Peyer's patch (tissue), 4 donors: ENCODE measurements around the gene ZBTB3. TPM values are rescaled to one million over a fixed set of nuclear protein-coding genes. Genes with fewer than 3 reads are reported as not detected.

Source experiments
- DNase-seq, 3 donors: peaks; one replicate each; pipeline ENCODE4 v3.0.0-alpha.2; 2017 to 2019
- H3K27ac ChIP-seq, 4 donors: fragments of 200-600 bp; sonication (generic); one replicate each; pipeline ENCODE4 v1.5.1; 2016 to 2019
- H3K27me3 ChIP-seq, 2 donors: fragments of 200-600 bp; sonication (generic); one replicate each; pipeline ENCODE4 v1.5.1; 2019
- H3K36me3 ChIP-seq, 3 donors: fragments of 200-600 bp; sonication (generic); one replicate each; pipeline ENCODE4 v1.5.1; 2016 to 2019
- H3K4me1 ChIP-seq, 4 donors: fragments of 200-600 bp; sonication (generic); one replicate each; pipeline ENCODE4 v1.5.1; 2016 to 2019
- H3K4me3 ChIP-seq, 4 donors: fragments of 200-600 bp; sonication (generic); 1 replicate in 3 of 4; 2 replicates in 1 of 4; pipeline ENCODE4 v1.5.1; 2016 to 2019; ENCODE audit warnings: mild to moderate bottlenecking in 1 of 4
- H3K9me3 ChIP-seq, 4 donors: fragments of 200-600 bp; sonication (generic); one replicate each; pipeline ENCODE4 v1.5.1; 2016 to 2019; ENCODE audit warnings: mild to moderate bottlenecking in 1 of 4
- POLR2A ChIP-seq, 2 donors: fragments of 450-650 bp; IDR thresholded peaks; one replicate each; pipeline ENCODE4 v1.5.1; 2017; ENCODE audit warnings: antibody characterized with exemption in 2 of 2, mild to moderate bottlenecking in 2 of 2, moderate library complexity in 2 of 2
- total RNA-seq, 4 donors: library from RNA; depleted of rRNA; stranded (reverse); fragments of >200 nt; gene quantifications; one replicate each; pipeline ENCODE4 v1.1.0, GENCODE V29; 2016
- TF ChIP-seq, protein P1 (sequence below), 6 experiments: fragments of 450-650 bp in 4 of 6; fragments of 200-600 bp in 2 of 6; sonication (generic) in 1 of 6; IDR thresholded peaks; one replicate each; pipeline ENCODE4 v1.5.1; 2017 to 2019; ENCODE audit warnings: antibody characterized with exemption in 6 of 6, mild to moderate bottlenecking in 3 of 6, moderate library complexity in 1 of 6

Gene ZBTB3
- total RNA-seq, 4 donors from 2014 or later: 5.0 to 22.0 (median 9.2) TPM

DNA sequence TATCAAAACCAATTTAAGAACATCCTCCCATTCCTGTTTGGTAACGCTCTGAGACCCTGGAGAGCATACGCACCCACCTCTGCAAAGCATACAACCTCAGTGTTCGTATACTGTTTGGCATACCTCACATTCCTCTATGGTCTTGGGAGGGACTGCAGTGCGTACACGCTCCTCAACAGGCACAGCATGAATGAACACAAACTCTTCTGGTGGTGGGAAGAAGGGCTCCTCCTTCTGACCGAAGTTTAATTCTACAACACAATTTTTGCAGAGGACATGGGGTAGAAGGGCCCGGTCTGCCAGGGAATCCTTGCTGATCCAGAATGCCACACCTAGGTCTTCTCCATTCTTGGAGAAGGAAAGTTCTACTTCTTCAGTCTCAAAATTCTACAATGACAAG is 32.0 kb downstream of the ZBTB3 start:
- H3K4me3 ChIP-seq: no peak overlapping the region
- no peak for TF ChIP-seq POLR2A (IDR thresholded peaks at IDR 0.05)
- TF ChIP-seq, protein P1, sequence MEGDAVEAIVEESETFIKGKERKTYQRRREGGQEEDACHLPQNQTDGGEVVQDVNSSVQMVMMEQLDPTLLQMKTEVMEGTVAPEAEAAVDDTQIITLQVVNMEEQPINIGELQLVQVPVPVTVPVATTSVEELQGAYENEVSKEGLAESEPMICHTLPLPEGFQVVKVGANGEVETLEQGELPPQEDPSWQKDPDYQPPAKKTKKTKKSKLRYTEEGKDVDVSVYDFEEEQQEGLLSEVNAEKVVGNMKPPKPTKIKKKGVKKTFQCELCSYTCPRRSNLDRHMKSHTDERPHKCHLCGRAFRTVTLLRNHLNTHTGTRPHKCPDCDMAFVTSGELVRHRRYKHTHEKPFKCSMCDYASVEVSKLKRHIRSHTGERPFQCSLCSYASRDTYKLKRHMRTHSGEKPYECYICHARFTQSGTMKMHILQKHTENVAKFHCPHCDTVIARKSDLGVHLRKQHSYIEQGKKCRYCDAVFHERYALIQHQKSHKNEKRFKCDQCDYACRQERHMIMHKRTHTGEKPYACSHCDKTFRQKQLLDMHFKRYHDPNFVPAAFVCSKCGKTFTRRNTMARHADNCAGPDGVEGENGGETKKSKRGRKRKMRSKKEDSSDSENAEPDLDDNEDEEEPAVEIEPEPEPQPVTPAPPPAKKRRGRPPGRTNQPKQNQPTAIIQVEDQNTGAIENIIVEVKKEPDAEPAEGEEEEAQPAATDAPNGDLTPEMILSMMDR (IDR thresholded peaks at IDR 0.05): no peak
- H3K36me3 ChIP-seq: peaks cover 3 to 72% (median 3%) of the 10 kb centered on the region in 3 donors
- peaks cover 0 to 25% (median 10%) of the 10 kb centered on the region in 4 donors for H3K4me1 ChIP-seq
- no peak for DNase-seq
- no peak overlapping the region for H3K27ac ChIP-seq
- no peaks in the 10 kb centered on the region for H3K9me3 ChIP-seq
- H3K27me3 ChIP-seq: no peaks in the 10 kb centered on the region

DNA sequence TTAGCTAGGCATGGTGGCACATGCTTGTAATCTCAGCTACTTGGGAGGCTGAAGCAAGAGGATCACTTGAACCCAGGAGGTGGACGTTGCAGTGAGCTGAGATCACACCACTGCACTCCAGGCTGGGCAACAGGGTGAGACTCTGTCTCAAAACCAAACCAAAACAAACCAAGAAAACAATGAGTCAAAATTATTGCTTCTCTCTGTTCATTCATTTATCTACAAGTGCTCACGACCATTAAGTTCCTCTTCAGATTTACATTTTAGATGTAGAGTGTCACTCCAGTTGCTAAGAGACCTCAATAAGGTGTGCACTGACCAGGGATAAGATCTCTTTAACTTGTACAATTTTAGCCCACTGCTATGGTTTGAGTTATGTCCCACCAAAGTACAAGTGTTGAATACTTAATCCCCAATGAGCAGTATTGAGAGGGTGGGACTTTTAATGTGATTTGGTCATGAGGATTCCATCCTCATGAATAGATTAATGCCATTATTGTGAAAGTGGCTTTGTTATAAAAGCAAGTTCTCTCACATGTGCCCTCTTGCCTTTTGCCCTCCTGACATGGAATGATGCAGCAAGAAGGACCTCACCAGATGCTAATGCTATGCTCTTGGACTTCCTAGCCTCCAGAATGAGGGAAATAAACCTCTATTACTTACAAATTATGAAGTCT is 34.5 kb downstream of the ZBTB3 start:
- Histone ChIP-seq H3K9me3 (no peaks in the 10 kb centered on the region), H3K4me1 (peaks cover 0 to 27% (median 5%) of the 10 kb centered on the region in 4 donors), H3K36me3 (peaks cover 3 to 98% (median 7%) of the 10 kb centered on the region in 3 donors), H3K4me3 (no peak overlapping the region), H3K27me3 (no peaks in the 10 kb centered on the region), H3K27ac (no peak overlapping the region)
- no peak for TF ChIP-seq POLR2A (IDR thresholded peaks at IDR 0.05)
- TF ChIP-seq, protein P1 (IDR thresholded peaks at IDR 0.05): no peak
- DNase-seq: no peak

DNA sequence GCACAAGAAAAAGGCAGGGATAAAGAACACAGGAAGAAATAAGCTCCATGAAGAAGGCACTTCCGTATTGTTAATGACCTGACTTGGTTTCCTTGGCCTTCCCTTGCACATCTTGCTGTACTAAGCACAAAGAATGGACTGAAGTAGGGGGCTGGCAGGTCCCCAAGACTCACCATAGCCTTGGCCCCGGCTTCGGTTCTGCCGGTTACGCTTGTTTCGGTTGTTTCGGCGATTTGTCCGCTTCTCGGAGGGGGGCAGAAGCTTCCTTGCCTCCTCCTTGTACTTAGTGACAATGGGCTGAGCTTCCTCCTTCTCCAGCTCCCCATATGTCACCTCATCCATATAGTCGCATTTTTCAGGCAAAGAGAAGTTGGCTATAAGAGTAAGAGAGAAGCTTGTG is 37.1 kb downstream of the ZBTB3 start:
- Histone ChIP-seq H3K27me3 (no peaks in the 10 kb centered on the region), H3K27ac (no peak overlapping the region), H3K36me3 (peaks cover 0 to 100% (median 7%) of the 10 kb centered on the region in 3 donors), H3K4me1 (peaks cover 0 to 35% (median 3%) of the 10 kb centered on the region in 4 donors), H3K4me3 (no peak overlapping the region), H3K9me3 (no peaks in the 10 kb centered on the region)
- DNase-seq: peak in 1 of 3 donors; percentile 14
- TF ChIP-seq POLR2A (IDR thresholded peaks at IDR 0.05): no peak
- TF ChIP-seq, protein P1 (IDR thresholded peaks at IDR 0.05): no peak

DNA sequence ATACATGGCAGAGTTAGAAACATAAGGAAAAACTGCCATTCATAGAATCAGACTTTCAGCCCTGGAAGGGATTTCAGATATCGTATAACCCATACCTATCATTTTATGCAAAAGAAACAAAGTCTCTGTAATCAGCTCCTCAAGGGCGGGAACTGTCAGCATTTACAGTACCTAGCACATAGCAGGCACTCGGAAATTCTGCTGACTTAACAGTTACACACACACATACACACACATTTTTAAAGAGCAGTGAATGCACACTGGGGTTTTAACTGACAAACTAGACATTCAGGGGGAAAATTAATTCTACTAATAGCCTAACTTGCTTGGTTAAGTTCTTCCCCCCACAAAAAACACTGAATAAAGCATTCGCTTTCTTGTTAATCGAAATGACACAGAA is 37.8 kb downstream of the ZBTB3 start:
- DNase-seq: no peak
- TF ChIP-seq, protein P1 (IDR thresholded peaks at IDR 0.05): no peak
- no peak for TF ChIP-seq POLR2A (IDR thresholded peaks at IDR 0.05)
- peaks cover 0 to 35% (median 3%) of the 10 kb centered on the region in 4 donors for H3K4me1 ChIP-seq
- H3K9me3 ChIP-seq: no peaks in the 10 kb centered on the region
- H3K36me3 ChIP-seq: peaks cover 0 to 100% (median 7%) of the 10 kb centered on the region in 3 donors
- no peak overlapping the region for H3K4me3 ChIP-seq
- H3K27me3 ChIP-seq: no peaks in the 10 kb centered on the region
- H3K27ac ChIP-seq: no peak overlapping the region

DNA sequence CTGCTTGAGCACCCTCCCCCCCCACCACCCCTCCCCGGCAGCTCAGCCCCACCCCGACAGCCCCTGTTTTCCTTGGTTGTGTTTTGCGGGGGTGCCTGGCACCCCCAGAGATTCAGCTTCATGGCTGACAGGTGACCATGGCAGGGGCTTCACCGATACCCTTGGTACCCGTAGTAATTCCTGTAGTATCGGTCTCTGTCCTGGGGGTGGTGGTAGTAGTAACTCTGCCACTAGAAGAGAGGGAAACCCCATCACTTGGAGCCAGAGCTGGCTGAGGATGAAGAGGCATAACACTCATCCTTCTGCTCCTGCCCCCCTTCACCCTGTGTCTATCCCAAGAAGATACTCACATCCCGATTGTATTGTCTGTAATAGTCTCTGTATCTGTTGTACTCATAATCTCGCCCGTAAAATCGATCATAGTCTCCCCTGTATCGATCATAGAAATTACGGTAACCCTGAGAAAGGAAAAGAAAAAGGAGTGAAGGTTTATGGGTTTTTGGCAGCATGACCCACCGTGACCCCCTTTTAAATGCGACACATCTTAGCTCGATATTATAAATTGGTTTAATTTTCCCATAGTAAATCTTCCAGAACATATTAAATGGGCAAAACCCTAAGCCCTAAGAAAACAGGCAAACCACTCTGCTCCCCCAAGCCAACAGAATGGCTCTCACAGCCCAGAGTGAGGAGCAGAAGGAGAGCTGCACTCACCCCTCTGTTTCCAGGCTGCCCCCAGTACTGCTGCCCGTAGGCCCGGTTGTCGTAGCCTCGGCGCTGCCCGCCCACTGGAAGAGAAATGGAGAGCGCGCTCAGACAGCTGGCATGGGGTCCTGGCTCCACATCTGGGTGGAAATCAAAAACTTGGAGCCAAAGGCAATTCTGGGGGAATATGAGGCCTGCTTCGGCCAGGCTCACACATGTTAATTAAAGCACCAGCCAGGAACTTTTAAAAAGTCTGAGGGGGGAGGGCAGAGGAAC is 38.5 kb downstream of the ZBTB3 start:
- H3K27ac ChIP-seq: no peak overlapping the region
- no peaks in the 10 kb centered on the region for H3K9me3 ChIP-seq
- H3K4me3 ChIP-seq: no peak overlapping the region
- H3K4me1 ChIP-seq: peaks cover 0 to 35% (median 3%) of the 10 kb centered on the region in 4 donors
- H3K36me3 ChIP-seq: peaks cover 0 to 100% (median 7%) of the 10 kb centered on the region in 3 donors
- H3K27me3 ChIP-seq: no peaks in the 10 kb centered on the region
- no peak for DNase-seq
- TF ChIP-seq, protein P1 (IDR thresholded peaks at IDR 0.05): no peak
- no peak for TF ChIP-seq POLR2A (IDR thresholded peaks at IDR 0.05)
